Measurements from ENCODE around the gene FFAR1.

DNA sequence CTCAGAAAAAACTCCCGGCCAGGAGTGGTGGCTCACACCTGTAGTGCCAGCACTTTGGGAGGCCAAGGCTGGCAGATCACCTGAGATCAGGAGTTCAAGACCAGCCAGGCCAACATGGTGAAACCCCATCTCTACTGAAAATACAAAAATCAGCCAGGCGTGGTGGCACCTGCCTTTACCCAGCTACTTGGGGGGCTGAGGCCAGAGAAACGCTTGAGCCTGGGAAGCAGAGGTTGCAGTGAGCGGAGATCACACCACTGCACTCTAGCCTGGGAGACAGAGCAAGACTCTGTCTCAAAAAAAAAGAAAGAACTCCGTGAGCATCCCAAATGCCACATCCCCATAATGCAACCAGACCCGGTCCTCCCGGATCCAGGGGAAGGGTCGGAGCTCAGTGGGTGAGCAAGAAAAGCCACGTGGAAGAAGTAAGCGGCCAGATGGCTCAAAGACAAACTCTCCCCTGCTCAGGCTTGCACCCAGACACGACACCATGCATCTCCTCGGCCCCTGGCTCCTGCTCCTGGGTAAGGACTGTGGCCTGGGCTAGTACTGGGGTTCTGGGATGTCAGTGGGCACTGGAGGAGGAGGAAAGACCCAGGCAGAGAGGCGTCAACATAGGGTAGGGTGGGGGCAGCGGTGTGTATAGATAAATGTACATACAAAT, 16.0 kb upstream of the FFAR1 start:
- TF ChIP-seq POLR2AphosphoS5 (IDR thresholded peaks at IDR 0.05), result no peak
- TF ChIP-seq, protein P1, sequence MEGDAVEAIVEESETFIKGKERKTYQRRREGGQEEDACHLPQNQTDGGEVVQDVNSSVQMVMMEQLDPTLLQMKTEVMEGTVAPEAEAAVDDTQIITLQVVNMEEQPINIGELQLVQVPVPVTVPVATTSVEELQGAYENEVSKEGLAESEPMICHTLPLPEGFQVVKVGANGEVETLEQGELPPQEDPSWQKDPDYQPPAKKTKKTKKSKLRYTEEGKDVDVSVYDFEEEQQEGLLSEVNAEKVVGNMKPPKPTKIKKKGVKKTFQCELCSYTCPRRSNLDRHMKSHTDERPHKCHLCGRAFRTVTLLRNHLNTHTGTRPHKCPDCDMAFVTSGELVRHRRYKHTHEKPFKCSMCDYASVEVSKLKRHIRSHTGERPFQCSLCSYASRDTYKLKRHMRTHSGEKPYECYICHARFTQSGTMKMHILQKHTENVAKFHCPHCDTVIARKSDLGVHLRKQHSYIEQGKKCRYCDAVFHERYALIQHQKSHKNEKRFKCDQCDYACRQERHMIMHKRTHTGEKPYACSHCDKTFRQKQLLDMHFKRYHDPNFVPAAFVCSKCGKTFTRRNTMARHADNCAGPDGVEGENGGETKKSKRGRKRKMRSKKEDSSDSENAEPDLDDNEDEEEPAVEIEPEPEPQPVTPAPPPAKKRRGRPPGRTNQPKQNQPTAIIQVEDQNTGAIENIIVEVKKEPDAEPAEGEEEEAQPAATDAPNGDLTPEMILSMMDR (IDR thresholded peaks at IDR 0.05), result no peak
- no peak for TF ChIP-seq POLR2A (IDR thresholded peaks at IDR 0.05)
- TF ChIP-seq EP300 (IDR thresholded peaks at IDR 0.05), result no peak

Data from gastroesophageal sphincter (tissue), 3 donors.